A204.1 (cell line): ENCODE data around the gene SORCS2.

ENCODE experiments used
- FAIRE-seq: peaks from 2 replicates; lab custom pipeline; 2012; peaks lifted over from hg19 to GRCh38; lab: Jason Lieb, UNC

SORCS2 gene

DNA sequence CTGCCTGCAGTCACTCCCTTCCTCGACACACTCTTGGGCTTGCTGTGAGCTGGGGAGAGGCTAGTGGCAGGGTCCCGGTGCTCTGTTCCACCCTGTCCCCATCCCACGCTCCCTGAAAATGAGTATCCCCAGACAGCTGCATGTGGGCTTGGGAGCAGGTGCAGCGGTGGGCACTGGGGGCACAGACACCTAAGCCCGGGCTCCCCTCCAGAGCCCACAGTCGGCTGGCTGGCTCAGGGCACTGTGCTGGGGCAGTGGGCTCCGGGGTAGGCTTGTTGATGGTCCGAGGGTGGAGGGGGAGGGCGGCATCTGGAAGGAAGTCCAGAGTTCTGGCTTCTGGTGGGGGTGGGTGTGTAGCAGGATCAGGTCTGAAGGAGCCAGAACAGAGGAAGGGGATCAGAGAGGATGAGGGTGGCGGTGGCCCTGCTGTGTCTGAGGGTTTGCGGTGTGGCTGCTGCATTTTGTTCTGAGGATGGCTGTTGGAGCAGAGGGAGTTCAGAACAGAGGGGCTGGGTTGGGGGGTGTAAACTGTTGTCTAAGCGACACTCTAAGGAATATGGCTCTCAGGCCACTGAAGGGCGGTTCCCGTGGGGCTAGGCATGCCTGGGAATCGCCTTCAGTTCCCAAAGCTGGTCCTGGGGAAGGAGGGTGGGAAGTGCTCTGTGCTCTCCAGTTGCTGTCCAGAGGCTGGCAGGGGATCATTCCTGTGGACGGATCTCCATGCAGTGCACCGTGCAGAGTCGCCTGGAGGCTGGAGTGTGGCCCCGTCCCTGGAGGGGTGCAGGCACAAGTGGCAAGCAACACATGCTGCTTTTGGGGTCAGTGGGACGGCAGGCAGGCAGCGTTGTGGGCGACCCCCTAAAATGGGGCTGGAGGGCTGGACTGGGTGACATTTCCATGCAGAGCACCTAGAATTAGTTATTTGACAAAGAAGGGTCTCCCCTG is 114.0 kb downstream of the SORCS2 start:
- no peak for FAIRE-seq

DNA sequence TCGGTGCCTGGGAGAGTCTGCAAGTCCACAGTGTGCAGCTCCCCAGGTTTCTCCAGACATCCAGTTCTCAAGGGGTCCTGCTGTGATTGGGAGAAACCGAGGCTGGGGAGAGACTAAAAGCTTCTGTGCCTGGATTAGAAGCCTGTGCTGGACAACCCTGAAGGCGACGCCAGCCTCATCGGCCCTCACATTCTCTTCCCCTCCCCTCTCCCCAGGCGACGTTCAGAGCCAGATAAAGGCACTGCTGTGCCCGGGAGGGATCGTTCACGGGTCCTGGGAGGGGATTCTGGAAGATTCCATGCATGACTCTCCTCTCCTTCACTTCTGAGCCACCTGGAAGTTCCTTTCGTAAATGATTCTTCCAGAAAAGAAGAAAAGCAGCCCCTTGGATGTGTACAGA is 114.6 kb downstream of the SORCS2 start:
- no peak for FAIRE-seq

DNA sequence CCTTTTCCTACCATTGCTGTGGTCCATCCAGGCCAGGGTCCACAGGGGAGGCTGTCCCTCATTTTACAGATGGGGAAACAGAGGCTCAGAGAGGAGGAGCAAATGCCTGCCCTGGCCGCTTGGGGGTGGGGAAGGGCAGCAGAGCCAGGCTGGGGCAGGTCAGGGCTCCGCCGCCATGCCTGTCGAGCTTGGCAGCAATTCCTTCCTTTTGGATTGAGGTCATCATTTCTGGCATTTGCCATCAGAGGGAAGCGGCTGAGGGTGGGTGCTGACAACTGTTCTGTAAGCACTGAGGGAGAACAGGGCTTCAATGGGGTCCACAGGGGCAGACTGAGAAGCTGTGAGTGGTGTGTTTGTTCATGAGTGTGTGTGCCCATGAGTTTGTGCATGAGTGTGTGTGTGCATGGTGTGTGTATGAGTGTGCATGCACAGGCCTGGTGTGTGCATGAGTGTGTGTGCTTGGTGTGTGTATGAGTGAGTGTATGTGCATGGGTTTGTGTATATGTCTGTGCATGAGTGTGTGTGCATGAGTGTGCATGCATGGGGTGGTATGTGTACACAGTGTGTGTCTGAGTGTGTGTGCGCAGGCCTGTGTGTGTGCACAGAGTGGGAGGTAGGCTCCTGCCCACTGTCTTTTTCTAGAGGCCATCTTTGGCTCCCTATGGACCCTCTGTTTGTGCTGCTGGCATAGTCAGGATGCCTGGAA is 115.2 kb downstream of the SORCS2 start:
- no peak for FAIRE-seq

DNA sequence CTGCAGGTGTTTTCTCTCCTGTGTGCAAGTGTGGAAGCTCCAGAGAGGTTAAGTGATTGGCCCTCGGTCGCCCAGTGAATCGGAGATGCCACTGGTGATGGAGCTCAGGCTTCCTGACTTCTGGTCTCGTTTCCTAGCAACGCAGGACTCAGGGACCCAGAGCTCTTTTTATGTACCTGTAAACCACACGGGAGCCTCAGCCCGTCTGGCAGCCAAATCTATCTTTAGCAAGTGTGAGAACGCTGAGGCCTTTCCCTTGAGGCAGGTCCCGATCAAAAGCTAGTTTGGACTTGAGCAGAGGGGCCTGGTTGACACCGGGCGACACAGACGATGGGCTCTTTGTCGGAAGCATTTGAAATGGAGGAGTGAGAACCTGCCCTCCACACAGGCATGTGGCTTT is 116.8 kb downstream of the SORCS2 start:
- FAIRE-seq = no peak

DNA sequence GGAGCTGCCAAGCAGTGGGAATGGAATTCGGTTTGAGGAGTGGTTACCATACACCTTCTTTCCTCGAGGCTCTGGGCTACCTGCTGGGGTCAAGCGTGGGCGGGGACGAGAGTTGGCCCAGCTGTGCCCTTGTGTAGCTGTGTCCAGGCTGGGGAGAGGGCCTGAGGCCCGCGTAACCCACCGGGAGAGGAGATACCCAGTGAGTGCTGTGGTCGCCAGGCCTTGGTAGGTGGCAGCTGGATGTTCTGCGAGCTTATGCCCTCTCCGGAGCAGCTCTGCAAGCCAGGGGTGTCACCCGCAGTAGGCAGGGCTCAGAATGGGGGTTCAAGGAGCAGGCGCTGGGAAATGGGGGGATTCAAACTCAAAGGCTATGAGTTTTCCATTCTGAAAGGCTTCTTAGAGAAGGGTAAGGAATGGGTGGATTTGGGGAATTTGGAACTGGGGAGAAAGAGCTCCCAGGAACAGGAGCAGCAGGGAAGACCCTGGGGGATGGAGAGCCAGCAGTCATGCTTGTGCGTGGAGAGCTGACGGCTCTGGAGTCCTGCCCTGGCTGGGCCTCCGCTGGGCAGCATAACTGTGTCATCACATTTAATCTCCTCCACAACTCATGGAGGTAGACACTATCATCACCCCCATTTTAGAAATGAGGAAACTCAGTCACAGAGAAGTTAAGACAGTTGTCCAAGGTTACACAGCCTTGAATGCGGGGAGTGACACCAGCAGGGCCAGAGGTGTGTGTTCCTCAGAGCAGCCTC is 117.5 kb downstream of the SORCS2 start:
- no peak for FAIRE-seq

DNA sequence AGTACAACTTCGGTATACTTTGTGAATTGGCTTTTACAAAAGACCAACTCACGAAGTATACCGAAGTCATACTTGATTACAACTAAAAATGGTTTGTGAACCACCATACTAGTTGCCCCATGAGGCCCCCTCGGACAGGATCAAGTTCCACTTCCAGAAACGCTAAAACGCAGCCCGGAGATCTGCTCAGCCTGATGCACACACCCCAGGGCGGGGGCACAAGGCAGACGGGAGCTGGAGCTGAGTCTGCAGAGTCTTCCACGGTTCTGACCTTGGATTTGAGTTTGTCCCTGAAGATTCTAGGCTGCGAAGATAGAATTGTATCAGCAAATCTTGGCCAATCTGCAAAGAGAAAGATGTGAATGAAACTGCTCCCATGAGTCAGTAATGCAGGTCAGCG is 118.1 kb downstream of the SORCS2 start:
- FAIRE-seq = no peak

DNA sequence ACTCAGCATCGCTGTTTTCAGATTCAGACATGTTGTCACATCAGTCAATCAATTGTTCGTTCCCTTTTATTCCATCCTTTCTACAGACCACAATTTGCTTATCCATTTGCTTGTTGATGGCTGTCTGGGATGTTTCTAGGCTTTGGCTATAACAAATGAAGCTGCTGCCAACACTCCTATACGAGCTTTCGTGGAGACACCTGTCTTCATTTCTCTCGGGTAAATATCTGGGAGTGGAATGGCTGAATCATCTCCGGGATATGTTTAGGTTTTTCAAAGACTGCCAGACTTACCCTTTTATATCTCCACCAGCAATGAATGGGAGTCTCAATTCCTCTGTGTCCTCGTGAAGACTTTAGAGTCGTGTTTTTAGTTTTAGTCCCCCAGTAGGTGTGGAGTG is 118.9 kb downstream of the SORCS2 start:
- FAIRE-seq = no peak

DNA sequence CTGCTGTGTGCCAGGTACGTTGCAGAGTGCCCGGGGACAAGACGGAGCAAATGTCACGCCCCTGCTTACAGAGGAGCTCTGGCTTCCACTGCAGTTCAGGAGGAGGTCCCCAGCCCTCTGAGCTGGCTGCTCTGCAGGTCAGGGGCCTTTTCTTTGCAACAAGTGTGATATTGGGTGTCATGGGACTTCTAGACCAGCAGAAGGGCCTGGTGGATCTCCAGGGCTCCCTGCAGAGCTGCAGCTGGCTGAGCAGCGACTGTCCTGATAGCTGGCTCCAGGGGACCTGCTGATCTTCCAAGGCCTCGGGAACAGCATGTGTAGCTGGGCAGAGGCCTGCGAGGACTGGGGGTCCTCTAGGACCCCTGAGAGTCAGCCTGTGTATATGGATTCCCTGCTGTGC is 120.4 kb downstream of the SORCS2 start:
- FAIRE-seq = no peak

DNA sequence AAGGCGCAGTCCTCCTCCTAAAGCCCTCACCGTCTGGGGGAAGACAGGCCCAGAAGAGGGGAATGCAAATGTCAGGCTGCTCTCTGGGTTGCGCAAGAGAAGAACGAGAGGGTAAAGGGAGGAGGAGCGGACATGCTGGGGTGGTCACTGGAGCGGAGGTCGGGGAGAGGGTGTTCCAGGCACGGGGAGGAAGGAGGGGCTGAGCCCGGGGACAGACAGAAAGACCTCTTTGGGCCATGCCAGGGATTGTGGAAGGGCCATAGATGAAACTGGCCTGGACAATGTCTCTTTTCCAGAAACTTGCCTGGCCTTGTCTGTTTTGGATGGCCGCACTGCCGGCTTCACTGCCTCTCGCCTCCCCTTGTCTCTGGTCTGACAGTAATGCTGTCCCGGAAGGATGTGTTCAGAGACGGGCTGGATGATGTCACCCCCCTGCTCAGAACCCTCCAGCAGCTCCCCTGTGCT is 121.0 kb downstream of the SORCS2 start:
- FAIRE-seq = no peak

DNA sequence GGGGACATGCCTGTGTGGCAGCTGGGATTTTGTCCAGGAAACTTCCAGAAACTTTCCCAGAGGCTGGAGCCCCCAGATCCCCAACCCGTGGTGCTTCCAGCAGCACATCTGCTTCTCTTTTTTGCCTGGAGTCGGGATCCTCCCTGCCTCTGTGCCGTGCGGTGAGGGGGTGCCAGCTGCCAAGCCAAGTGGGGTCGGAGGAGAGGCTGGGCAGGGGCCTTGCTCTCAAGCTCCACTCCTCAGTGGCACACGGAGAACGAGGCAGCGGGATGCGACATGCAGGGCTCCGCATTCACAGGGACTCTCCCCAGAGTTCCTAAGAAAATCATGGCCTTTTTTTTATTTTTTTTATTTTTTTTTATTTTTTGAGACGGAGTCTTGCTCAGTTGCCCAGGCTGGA is 121.7 kb downstream of the SORCS2 start:
- FAIRE-seq = no peak

DNA sequence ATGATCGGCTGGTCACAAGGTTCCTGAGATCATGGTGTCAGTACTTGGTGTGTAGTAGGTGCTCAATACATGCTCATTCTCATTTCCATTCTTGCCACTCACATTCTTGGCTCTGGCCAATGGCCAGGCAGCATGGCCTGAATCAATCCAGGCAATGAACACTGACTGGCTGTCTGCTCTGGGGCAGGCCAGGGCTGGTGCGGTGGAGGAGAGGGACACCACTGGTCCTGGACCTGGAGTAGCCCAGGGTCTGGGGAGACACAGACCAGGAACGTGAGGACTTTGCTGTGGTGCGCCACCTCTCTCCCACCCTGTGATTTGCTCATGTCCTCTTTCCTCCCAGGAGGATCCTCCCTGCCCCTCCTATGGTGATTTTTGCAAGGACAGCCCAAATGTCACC is 122.9 kb downstream of the SORCS2 start:
- FAIRE-seq = no peak

DNA sequence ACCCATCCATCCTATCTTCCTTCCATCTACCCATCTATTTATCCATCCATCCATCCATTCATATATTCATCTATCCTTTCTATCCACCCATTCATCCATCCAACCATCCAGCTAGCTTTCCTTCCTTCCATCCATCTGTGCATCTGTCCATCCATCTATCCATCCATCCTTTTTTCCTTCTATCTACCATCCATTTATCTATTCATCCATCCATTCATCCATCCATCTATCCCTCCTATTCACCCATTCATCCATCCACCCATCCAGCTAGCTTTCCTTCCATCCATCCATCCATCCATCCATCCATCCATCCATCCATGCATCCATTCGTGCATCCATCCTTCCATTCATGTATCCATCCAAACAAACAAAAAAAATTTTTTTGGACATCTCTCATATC is 123.6 kb downstream of the SORCS2 start:
- FAIRE-seq = no peak

DNA sequence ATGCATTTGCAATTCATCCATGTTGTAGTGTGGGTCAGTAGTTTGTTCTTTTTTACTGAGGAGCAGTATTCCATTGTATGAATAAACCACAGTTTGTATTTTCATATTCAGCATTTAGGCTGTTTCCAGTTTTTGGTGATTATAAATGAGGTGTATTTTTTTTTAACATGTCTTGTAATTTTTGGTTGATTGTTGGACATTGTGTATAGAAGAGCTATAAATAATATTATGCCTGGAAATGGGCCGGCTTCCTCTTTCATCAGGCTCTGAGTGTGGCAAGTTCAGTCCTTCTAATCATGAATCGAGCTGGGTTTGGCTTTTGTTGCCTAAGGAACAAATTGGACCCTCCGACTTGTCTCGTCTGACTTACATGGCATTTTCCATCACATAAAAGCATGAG is 126.7 kb downstream of the SORCS2 start:
- no peak for FAIRE-seq

DNA sequence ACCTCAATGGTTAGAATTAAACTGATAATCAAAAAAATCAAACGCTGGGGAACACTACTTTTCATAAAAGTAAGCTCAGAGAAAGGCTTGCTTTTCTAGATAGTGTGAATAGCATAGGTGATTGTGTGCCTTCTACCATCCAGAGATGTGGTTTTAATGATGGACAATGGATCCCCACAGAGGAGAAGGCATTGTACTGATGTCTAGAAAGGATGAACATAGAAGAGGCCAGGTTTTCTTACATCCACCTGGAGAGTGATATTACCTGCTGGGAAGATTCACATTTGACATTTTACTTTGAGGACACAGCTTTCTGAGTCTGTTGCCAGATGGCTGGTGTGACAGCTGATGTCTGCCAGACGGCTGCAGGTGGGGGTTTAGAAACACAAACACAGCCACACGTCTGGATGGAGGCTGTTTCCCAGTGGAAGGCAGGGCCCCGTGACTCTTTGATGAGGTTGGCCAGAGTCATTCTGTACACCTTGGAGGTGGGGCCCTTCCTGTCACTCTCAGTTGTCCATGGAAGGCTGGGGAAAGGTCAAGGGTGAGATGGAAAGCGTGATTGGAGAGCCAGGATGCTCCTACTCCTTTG is 128.0 kb downstream of the SORCS2 start:
- no peak for FAIRE-seq

DNA sequence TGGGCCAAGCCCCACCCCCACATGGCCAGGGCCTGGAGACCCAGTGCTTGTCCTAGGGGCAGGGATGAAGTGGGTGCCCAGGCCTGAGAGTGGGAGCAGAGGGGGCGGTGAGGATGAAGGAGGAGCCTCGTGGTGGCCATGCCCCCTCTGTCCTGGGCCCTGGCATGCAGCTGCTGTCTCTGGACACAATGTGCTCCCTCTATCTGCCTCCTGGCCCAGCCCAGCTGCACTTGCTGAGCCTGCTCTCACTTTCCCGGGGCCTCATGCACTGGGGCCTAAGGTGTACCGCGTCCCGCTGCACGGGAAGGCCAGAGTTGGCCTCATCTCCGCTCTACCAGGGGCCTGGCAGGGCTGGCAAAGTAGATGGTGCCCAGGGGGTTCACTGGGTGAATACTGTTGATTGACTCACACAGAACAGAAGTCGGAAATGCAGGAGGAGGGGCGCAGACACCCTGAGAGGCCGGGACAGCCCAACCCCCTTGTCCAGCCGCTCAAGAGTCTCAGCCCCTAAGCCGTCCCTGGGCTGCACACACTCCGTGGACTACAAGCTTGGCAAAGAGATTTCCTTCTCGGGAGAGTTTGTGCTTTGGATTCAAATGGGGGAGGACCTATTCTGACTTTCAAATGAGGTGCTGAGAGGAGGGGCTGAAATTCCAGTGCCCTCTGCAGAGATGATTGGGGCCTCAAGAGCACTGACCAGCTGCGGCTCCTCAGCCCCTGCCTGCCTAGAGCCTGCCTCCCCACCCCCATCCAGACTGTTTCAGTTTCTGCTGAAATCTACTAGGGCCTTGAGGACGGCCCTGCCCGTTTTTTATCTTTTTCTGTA is 130.0 kb downstream of the SORCS2 start:
- FAIRE-seq = no peak

DNA sequence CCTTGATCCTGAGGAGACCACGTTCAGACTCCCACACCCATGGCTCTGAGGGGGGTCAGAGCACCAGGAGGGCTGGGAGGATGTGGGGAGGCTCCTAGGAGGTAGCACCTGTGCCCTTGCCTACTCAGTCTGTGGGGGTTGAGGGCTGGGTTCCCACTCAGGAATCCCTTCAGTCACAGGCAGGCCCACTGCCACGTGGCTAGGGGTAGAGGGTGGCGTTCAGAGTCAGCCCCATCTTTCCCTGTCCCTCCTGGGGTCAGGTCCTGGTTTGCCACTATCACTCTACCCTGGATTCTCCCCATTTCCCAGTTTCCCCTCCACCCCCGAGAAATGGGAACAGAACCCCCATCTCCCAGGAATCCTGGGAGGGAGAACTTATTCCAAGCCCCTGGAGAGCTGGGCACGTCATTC is 131.1 kb downstream of the SORCS2 start:
- FAIRE-seq = no peak

DNA sequence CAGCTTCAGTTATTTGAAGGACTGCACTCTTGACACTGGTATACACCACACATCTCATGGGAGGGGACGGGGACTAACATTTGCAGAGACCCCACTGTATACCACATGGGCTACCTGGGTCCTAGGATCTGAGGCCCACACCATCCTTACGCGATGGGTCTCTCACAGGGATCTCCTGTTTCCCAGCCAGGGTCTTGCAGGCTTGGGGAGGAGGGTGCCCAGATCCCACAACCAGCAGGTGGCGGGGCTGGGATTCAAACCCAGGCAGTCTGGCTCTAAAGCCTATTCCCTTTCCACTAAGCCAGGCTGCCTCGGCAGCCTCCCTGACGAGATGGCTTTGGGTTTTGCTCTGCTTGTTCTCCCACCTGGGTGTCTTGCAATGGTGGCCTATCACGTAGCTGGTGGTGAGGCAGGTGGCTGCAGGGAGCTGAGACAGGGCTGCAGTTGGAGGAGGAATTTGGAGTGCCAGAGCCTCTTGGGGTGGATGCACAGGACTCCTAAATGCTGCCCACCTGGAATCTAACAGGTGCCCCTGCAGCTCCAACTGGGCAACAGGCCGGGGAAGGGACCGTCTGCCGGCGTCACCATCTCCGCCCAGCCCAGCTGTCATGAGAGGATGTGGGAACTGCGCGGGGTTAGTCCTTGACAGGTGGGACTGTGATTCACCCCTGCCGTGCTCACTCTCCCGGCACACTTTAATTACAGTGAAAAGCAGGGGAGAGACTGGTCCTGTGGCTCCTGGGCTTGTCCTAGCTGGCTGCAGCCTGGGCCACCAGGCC is 131.7 kb downstream of the SORCS2 start:
- FAIRE-seq = no peak

DNA sequence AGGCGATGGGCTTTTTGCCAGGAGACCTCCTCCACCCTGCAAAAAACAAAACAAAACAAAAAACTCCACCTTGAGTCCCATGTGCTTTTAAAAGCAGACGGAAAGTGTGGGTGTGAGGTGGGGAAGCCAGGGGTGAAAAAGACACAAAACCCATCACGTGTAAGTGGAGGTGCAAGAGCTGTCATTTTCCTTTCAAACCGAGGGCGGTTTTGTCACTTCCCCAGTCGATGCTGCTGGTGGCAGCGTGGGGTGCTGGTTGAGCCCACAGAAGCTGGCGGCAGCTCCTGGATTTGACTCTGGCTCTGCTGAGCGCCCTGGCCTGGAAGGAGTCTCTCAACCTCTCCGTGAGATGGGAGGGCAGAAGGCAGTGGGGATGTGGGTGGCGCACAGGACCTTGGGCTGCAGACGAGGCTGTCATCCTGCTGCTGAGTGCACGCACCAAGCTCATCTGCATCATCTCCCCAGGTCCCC is 132.3 kb downstream of the SORCS2 start:
- FAIRE-seq = no peak

DNA sequence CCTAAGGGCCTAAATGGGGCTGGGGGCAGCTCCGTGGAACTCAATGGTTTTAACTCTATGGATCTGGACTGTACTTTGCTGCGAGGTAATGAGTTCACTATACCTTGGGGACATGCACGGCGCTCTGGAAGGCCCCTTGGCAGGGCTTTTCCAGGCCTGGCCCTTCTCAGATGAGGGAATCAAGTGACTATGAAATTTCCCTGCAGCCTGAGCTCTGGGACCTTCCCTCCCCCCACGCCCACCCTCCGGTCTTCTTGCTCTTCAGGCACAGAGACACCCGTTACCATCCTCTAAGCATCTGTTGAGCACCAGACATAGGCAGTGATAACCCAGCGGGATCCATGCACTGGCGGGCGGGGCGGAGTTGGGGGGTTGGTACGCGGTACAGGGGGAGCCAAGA is 133.2 kb downstream of the SORCS2 start:
- no peak for FAIRE-seq

DNA sequence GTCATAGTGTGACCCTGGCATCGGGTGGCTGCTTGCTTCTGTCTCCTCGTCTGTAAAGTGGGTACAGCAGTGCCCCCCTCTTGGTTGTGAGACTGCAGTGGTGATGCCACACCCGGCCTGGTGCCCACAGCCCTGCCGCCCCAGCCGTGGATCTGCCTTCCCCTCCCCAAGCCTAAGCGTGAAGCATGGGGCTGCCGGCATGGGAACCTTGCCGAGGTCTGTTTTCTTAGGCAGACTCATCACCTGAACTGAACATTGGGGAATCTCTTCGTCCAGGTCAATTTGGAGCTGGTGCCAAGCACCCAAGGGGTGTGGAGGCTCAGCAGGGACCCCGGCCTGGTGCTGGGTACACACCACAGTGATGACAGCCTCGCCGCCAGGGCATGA is 134.0 kb downstream of the SORCS2 start:
- no peak for FAIRE-seq
